RKO (cell line): ENCODE data around the gene TTC28.

Experiments used
- DNase-seq: peaks from one replicate; pipeline ENCODE4 v3.0.0-alpha.2; 2016; ENCODE audit warnings: low spot score

Gene TTC28

DNA sequence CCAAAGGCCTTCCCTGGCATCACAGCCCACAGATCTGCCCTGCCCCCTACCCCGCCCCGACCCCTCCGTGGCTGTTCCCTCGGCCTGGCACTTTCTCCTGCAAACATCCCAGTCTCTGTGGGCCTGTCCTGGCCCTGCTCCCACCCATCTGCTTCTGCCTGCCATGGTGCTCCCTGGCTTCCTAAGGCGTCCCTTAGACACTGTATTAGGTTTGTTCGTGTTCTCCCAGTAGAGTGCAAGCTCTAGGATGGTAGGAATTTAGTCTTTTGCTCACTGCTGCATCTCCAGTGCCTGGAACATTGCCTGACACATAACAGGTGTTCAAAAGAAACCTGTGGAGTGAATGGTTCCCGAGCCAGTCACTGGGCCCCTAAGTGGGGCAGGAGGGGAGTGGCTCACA is 690.9 kb downstream of the TTC28 start:
- no peak for DNase-seq

DNA sequence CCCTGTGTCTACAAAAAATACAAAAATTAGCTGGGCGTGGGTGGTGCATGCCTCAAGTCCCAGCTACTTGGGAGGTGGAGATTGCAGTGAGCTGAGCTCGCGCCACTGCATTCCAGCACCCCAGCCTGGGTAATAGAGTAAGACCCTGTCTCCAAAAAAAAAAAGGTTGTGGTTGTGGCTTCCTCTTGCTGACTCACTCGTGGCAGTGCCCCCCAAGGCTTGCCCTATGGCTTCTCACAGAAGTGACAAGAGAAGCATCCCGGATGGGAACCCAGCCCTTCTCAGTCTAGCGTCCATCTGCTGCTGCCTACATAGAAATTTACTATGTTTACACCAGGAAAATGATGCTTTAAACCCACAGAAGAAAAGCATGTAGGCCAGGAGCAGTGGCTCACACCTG is 692.1 kb downstream of the TTC28 start:
- DNase-seq, result no peak

DNA sequence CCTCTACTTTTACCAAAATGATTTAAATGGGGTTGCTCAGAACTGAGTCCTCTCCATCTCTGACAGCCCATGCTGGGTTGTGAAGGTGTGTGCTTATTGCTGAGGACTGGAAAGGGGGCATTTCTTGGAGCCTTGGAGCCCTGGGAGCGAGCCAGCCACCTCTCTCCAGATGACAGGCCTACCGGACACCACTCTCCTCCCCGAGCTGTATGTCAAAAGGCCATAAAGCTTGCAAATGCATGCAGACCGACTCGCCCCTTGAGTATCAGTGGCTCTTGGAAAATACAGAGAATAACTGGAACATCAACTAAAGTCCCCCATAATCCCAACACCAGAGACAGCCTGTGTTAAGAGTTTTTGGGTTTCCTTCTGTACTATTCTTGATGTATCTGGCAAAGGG is 692.7 kb downstream of the TTC28 start:
- no peak for DNase-seq

DNA sequence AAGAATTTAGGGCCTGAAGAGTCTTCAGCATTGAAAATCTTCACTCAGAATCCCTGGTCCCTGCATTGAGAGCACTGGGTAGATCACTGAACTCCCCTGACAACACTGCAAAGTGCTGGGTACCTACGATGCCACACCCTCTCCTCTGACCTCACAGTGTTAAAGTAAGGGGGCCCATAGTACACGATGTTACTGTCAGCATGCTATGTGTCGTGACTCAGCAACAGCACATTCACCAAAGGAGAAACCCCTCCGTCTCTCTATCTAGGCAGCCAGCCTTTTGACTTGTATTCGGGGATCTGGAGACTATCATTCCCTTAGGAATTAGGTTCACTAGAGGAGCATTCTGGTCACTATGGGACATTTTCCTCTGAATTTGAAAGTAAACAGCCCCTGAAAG is 693.2 kb downstream of the TTC28 start:
- DNase-seq, result no peak

DNA sequence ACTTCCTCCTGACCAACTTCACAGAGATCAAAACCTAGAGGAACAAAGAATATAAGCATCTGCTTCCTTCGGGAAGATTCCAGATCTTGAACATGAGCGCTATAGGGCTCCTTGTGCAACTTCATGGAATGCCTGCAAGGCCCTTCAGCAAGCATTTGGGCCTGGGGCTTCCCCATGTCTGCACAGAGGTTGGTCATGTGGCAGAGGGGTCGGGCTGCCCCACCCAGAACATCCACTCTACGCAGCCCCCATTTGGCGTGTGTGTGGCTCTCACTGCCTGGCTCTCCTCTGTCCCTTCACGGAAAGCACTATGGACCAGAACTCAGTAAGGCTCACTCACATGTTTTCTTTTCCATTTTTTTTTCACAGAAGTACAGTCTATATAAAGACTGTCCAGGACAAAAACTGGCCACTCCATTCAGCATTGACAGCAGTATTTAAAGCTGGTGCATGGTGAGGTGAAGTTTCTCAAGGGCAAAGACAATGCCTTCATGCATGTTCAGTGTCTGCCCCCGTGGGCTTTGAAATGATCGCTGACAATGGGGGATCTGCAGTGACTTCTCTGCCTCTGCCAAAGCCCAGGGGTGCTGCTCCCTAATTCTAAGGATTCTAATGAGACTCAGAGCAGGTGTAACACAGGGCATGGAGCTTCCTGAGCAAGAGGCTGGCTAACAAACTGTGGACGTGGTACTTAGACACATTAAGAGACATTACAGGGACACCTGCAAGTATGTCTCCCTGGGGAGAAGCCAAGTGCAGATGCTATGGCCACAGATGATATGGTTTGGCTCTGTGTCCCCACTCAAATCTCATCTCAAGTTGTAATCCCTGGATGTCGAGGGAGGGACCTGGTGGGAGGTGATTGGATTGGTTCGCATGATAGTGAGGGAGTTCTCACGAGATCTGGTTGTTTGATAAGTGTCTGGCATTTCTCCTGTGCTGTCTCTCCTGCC is 694.0 kb downstream of the TTC28 start:
- no peak for DNase-seq

DNA sequence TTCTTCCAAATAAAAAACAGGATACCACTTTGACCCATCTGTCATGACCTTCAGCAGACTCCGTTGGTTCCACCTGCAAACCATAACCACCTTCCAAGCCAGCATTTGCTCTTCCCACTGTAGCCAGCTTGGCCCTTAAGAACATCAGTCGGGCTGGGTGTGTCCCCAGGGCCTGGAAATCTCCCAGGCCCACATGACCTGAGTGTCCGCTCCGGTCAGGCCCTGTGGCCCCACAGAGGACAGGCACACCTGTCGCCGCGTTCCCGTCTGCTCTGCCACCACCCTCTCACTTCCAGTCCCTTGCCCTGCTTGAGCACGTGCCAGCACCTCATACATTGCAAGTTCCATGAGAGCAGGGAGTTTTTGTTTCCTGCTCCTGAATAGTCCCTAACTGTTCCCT is 694.9 kb downstream of the TTC28 start:
- no peak for DNase-seq

DNA sequence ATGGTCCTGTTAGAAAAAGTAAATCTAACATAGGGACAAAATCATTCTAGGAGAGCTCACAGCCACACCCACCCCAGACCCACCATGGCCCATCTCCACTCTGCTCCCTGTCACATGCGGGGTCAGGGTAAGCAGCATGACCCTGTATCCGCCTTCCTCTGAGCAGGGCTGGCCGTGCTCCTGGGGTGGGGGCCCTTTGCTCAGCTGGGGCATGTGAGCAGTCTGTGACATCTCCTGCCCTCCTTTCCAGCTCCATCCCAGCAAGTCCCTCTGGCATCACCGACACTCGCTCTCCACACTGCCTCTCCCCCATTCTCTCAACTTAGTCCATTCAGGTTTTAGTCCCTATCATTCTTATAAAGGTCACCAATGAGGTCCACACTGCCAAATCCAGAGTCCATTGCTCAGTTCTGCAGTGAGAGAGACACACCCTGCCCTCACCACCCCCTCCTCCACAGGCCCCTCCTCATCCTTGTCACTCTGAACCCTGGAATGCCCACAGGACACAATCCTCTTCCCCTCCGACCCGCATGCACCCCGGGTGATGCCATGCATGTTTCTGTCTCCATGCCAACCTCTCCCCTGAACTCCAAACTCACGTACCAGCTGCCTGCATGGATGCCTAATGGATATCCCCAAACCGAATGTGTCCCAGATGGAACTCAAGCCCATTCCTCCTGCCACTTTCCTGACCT is 695.5 kb downstream of the TTC28 start:
- DNase-seq, result no peak

DNA sequence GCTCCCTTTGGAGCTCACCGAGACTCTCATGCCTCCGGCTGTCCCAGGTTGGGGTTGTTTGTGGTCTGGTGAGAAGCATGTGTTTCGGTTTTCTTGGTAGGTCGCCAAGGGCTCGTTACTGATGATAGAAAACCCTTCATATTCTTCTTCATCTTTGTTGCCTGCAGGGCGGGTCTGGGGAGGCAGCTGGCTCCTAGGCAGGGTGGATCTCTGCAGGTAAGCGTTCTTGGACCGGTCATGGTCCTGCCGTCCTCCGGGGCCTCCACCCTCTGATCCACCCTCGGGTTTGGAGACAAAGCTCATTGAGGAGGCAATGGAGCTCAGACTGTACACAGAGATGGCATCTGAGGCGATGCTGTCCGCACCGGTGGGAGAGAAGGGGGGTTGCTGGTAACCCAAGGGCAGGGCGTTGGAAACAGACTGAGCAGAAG is 696.3 kb downstream of the TTC28 start:
- DNase-seq, result no peak

DNA sequence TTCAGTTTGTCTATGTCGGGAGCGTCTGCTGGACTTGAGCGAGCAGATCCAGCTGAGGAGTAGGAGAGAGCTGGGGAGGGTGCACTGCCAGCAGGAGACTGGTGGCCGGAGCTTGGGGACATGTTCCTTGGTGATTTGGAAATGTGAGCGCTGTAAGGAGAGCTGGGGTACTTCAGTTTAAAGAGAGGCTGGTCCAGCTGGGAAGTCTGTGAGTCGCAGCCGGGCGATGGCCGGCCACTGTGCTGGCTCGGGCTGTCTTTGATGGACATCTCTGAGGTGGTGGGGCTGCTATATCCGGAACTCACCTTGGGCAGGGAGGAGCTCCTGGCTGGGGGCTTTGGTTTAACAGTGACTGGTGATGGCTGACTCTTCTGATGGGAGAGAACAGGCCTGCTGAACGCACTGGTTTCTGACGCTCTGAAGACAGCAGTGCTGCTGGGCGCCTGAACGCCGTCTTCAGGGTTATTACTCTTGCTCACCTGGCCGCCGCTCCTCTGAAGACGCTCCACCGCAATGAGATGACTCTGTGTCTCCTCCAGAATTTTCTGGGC is 696.9 kb downstream of the TTC28 start:
- no peak for DNase-seq

DNA sequence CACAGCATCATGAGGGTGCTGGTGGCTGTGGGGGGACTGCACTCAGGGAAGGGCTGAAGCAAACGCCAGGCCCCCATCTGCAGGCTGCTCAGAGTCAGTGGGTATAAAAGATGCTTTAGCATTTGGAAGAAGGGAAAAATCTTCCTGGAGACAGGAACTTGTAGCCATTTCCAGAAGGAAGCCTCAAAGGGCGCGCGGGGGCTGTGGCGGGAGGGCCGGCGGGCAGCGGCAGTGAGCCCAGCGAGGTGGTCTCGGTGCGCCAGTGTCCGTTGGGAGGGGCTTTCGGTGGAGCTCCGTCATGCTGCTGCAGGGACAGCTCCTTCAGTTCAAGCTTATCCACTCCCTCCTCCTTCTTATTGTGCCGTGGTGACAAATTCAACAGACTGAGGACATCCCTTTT is 697.5 kb downstream of the TTC28 start:
- no peak for DNase-seq

DNA sequence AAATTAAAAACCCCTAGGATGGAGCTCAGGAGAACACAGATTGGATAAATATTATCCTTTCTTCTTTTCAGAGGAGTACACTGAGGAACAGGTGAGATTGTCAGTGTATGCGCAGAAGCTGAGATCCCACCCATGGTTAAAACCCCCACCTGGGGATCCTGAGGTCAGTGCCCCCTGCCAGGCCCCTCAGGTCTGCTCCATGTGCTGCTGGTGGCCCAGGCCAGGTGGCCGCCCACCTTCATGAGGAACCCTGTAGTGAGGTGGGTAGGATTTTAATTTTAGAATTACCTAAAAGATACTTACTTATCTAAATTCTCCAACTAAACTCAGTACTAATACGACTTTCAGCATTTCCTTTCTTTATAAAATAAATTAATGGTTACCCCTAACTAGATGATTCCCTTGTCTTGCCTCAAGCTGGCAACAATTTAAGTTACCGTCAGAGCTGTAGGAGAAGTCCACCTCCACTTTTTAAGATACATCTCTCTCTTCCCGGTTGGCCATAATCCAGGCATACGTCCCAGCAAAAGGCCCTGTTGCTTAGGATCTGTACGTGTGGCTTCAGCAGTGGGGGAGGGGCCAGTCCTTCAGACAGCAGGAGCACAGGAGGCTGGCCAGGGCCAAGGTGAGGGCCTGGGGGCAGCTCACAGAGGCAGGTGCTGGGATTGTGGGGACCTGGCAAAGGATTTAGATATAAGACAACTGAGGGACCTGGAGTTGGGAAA is 699.1 kb downstream of the TTC28 start:
- DNase-seq, result no peak

DNA sequence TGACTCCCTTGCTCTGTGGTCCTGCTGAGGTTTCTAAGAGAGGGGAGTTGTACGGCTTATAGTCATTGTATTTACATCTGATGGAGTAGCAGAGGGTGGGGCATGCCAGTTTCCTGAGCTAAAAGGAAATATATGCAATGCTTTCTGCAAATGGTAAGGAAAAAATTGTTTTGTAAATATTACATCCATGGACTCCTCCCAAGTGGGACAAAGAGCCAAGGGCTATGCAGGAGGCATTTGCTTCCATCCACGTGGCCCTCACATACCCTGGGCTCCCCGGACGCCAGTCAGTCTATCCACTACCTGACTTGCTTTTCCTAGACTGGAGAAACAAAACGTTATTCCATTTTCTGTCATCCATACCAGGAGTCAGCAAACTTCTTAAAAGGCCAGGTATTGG is 700.8 kb downstream of the TTC28 start:
- DNase-seq, result no peak

DNA sequence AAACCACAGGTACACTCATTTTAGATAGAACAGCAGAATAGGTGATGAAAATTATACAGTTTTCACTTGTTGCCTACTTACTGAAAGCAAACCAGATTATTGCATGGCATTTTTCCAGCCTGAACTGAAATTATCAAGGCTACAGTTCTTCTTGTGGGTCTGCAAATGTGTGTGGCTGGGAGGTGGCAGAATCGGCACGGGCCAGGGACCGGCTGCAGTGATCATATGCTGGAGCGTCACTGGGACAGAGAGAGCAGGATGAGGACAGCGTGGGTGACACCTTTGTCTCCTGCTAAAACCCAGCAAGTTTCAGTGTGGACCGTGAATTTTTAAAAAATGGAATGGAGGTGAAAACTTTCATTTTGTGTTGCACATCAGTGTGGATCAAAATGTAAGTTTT is 701.3 kb downstream of the TTC28 start:
- DNase-seq, result no peak

DNA sequence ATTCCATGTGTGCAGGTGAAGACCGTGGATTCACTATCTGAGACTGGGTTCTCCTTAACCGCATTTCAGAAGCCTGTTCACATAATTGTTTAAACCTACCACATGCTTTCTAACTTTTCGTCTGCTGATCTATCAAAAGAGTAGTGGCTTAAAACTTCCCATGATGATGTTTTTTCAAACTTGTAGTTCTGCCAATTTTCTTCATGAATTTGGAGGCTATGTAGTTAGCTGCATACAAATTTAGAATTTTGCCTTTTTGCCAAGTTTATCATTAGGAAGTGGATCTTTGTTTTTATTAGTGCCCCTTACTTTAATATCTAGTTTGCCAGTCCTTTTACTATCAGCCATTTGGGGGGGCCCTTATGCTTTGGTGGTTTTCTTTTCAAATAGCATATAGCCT is 703.1 kb downstream of the TTC28 start:
- no peak for DNase-seq

DNA sequence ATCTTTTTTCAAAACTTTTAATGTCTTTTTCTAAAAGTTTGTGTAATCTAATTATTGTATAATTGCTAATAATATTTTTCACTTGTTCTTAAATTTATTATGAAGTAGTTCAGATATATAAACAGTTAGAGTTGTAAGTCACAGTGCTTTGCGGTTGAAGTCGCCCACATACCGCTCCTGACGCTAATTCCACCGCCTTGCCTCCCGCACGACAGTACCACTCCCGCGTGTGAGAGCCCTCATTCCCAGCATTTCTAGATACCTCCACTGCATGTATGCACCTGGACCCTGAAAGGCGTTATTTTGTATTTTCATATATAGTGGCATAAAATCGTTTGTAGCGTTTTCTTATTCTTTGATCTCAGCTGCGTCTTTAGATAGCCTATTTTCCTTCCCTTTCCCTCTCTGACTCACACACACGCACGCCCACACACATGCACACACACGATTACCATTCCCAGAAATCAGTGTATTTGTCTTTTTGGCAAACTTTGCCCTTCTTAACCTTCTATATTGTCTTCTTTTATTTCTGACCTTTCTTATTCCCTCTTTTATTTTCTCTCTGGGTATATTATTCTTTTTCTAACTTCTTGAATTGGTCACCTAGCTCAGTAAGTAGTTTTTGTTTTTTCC is 704.1 kb downstream of the TTC28 start:
- DNase-seq, result peak; percentile 49

DNA sequence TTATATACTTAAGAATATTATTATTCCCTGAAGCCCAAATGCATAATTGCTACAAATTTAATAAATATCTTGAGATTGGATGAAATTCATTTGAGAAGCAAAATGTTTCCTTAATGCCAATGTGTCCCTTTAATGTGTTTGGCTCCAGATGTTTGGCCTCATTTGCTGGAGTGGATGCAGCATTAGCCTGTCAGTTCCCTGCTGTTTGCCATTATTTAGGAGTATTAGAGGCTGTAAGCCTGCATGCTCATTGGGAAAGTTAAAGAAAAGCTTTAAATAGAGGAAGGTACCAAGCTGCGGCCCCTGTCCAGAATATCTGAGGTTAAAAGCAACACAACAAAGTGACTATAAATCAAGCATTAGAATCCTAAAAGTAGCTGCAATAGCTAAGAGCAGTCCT is 705.8 kb downstream of the TTC28 start:
- no peak for DNase-seq

DNA sequence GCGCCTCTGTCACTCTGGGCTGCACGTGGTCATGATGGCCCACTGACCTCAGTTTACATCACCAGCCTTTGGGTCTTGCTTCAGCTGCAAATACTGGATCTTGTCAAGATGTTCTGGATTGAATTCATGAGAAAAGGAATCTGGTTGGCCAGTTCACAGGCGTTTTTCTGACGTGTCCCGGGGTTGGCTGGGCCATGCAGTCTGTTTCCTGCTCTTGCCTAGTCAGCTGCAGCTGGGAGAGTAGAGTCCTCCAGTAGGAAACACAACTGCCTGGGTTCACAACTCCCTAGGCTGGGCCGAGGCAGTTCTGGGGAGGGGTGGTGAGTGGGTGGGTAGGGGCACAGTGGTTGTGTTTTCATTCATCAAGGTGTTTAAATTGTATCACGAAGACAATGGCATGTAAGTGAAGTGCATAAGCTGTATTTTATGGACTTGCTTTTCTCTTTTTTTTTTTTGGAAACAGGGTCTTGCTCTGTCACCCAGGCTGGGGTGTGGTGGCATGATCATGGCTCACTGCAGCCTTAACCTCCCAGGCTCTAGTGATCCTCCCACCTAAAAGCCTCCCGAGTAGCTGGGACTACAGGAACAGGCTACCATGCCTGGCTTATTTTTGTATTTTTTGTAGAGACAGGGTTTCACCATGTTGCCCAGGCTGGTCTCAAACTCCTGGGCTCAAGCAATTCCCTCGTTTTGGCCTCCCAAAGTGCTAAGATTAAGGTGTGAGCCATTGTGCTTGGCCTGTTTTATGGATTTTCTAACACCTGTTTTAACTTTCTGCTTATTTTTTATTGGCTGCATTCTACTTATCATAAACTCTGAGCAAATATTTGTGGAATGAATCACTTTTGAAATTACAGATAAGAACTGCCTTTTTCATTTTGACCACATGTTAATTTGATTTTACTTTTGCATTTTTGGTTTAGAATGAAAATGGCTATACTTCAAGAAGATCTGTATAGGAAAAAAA is 706.6 kb downstream of the TTC28 start:
- no peak for DNase-seq

DNA sequence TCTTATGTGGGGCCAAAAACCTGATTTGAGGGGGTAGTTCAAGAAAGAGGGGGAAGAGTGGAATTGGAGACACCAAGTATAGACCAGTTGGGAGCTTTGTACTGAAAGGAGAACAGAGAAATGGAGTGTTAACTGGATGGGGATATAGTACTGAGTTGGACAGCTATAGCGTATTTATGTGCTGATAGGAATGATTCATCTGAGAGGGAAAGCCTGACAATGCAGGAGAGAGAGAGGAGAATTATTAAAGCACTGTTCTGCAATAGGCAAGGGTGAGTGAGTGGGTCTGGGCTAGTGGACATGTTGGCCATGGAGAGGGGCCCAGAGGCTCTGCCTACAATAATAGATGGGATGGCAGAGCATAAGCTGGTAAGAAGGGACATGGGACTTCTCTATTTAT is 707.7 kb downstream of the TTC28 start:
- no peak for DNase-seq

DNA sequence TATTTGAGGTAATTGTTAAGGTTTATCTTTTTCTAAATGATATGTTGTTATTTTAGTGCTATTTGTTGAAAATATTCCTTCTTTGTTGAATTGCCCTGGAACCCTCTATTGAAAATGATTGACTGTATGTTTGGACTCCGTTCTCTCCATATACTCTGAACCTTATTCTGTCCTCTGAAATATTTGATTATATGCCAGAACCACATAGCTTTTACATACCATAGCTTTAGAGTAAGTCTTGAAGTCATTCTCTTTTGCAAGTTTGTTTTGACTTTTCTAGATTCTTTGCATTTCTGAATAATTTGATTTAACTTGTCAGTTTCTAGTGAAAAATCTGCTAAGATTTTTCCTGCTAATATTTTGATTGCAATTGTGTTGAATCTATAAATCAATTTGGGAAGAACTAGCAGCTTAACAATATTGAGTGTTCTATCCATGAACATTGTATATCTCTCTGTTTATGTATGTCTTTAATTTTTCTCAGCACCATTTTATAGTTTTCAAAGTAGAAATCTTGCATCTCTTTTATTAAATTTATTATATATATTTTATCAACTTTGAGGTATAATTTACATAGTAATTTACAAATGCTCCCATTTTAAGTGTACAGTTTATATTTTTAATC is 708.9 kb downstream of the TTC28 start:
- no peak for DNase-seq
